ENCODE measurements around the gene TWNK. TPM values are rescaled to one million over a fixed set of nuclear protein-coding genes. Genes with fewer than 3 reads are reported as not detected.
A peak's percentile ranks its signal among the peaks of the same experiment; 100 is the strongest.

The TWNK gene
- total RNA-seq, 1 experiment from 2014 or later, result 38.7 TPM

- Histone ChIP-seq H3K79me1 (ENCODE audit: insufficient read depth, low read depth, low read length, poor library complexity, severe bottlenecking) (no peaks in the 10 kb centered on the region), H3K23ac (ENCODE audit: insufficient read length, low read depth, low read length) (no peak overlapping the region), H3K4me1 (ENCODE audit: insufficient read depth, low read length) (peaks cover 4% of the 10 kb centered on the region; the same call in 1 of the 2 replicates), H4K8ac (replicated peaks; ENCODE audit: insufficient read length, low read depth, low read length) (no peak overlapping the region), H3K56ac (ENCODE audit: insufficient read length, low read depth, low read length) (no peak overlapping the region), H3K79me2 (ENCODE audit: insufficient read depth, low read length) (no peaks in the 10 kb centered on the region), H3K18ac (ENCODE audit: insufficient read length, low read depth, low read length) (no peak overlapping the region), H2BK12ac (ENCODE audit: insufficient read length, low read depth, low read length) (no peak overlapping the region), H4K20me1 (ENCODE audit: control insufficient read depth, insufficient read depth, insufficient read length) (no peaks in the 10 kb centered on the region), H3T11ph (ENCODE audit: low read length) (no peak overlapping the region), H2BK120ac (ENCODE audit: low read depth, low read length, poor library complexity, severe bottlenecking) (no peak overlapping the region), H4K91ac (ENCODE audit: insufficient read length, low read depth, low read length) (no peak overlapping the region), H3K27me3 (ENCODE audit: insufficient read depth, low read length) (peaks cover 4% of the 10 kb centered on the region; the same call in 1 of the 2 replicates), H3K9me3 (ENCODE audit: control insufficient read depth, low read depth, low read length) (no peaks in the 10 kb centered on the region), H3K4me2 (ENCODE audit: insufficient read depth, insufficient read length, low read length) (peak overlapping the region; percentile 74), H3K14ac (ENCODE audit: insufficient read depth, low read length) (no peak overlapping the region), H2AK5ac (ENCODE audit: insufficient read length, low read length) (no peak overlapping the region), H2BK20ac (ENCODE audit: low read depth, low read length, poor library complexity, severe bottlenecking) (no peak overlapping the region), H2BK5ac (ENCODE audit: insufficient read length, low read length) (no peak overlapping the region), H2AFZ (ENCODE audit: low read length) (no peak overlapping the region), H3K27ac (ENCODE audit: insufficient read length, low read depth, low read length) (no peak overlapping the region), H3K23me2 (ENCODE audit: insufficient read length, low read depth, low read length, poor library complexity, severe bottlenecking) (peaks cover 13% of the 10 kb centered on the region), H3K9ac (ENCODE audit: extremely low read depth, insufficient read length, low read length) (no peak overlapping the region), H4K5ac (ENCODE audit: insufficient read length, low read depth, low read length) (no peak overlapping the region), H2BK15ac (ENCODE audit: low read depth, low read length) (no peak overlapping the region), H3K4ac (ENCODE audit: low read depth, low read length) (no peak overlapping the region)
- WGBS (ENCODE audit: extremely low coverage, insufficient read length, low lambda C conversion rate), result no CpG with 5 or more reads among the region's 25 CpGs
- Mint-ChIP-seq H3K27me3 (ENCODE audit: low read depth) (peaks cover 67% of the 10 kb centered on the region), H3K27ac (0 out of 7 replicates have a peak overlapping the region, but pooled peaks of 1 of the 3 experiments have one; percentile 78), H3K4me1 (peaks cover 34 to 50% of the 10 kb centered on the region in 2 experiments), H3K4me3 (peak overlapping the region; percentile 59 to 89), H3K9me3 (no peaks in the 10 kb centered on the region; a peak in 1 of 5 replicates), H3K36me3 (ENCODE audit: insufficient read depth in 1 of 3, low read depth in 3 of 3) (no peaks in the 10 kb centered on the region)
- peak; percentile 66 for DNase-seq
- no peak for TF ChIP-seq CTCF (conservative IDR thresholded peaks at IDR 0.05)
Observed at GRCh38 chr10:101030496-101031127, 43.3 kb downstream of the TWNK start.
